Psoas muscle (tissue), 8 donors: ENCODE measurements around the gene CLCNKA. TPM values are rescaled to one million over a fixed set of nuclear protein-coding genes. Genes with fewer than 3 reads are reported as not detected.
"Not testable (repeated sequence)": the region's sequence is repeated elsewhere in the genome, so short reads cannot be mapped to it uniquely, and the experiment has no call there.

Source experiments
- ATAC-seq, 4 donors: fragments of 200-7000 bp; cut with Tn5 transposase; one replicate each; pipeline ENCODE4 v1.9.1; 2020; ENCODE audit warnings: moderate library complexity in 3 of 4, mild to moderate bottlenecking in 2 of 4
- DNase-seq, 2 donors: peaks; one replicate each; pipeline ENCODE4 v3.0.0-alpha.2; 2020
- H3K27ac ChIP-seq: fragments of 200-600 bp; one replicate; pipeline ENCODE4 v1.8.0; 2022
- H3K27me3 ChIP-seq, 3 donors: fragments of 200-600 bp in 1 of 3; one replicate each; pipeline versions ENCODE4 v1.6.1 to v1.8.0; 2013 to 2022; ENCODE audit warnings: low read length in 2 of 3, mild to moderate bottlenecking in 2 of 3, moderate library complexity in 1 of 3; ENCODE audit not compliant: insufficient read depth in 3 of 3
- H3K36me3 ChIP-seq, 2 donors: fragments of 200-600 bp in 1 of 2; one replicate each; pipeline versions ENCODE4 v1.6.1 to v1.8.0; 2013 to 2022; ENCODE audit warnings: low read depth in 1 of 2, mild to moderate bottlenecking in 1 of 2, moderate library complexity in 1 of 2; ENCODE audit not compliant: insufficient read depth in 1 of 2
- H3K4me1 ChIP-seq: fragments of 200-600 bp; one replicate; pipeline ENCODE4 v1.8.0; 2022
- H3K4me3 ChIP-seq: fragments of 200-600 bp; one replicate; pipeline ENCODE4 v1.8.0; 2022; ENCODE audit warnings: mild to moderate bottlenecking
- H3K9me3 ChIP-seq: fragments of 200-600 bp; one replicate; pipeline ENCODE4 v1.8.0; 2022
- WGBS, 3 donors: extraction: QIAGEN DNeasy Blood & Tissue Kit; methylation state at CpG; one replicate each; pipeline versions ENCODE4 v1.1.6 to v1.1.7; 2013; 5-methylcytosine and 5-hydroxymethylcytosine counted together
- intact Hi-C, 2 donors: fragments of 100-400 bp; cut with DNase I; formaldehyde crosslinking; loops; one replicate each; pipeline versions ENCODE4 v1.11.0 to v1.14.2; 2022
- polyA plus RNA-seq, 3 donors: library from polyadenylated mRNA; stranded (reverse); fragments of 200-250 nt; gene quantifications; one replicate each; pipeline ENCODE4 v1.2.3, GENCODE V29; 2013
- total RNA-seq, 4 donors: library from RNA; stranded (reverse); fragmentation: NEBNext Ultra II Directional in 2 of 4; extraction: Animal tissue kit (Norgen Biotek cat#: 25700) in 2 of 4; gene quantifications; one replicate each; pipeline versions ENCODE4 v1.2.1 to v1.2.4, GENCODE V29; 2021 to 2023
- TF ChIP-seq, protein P1 (sequence below): fragments of 200-600 bp; IDR thresholded peaks from one replicate; pipeline ENCODE4 v1.8.0; 2022; ENCODE audit warnings: antibody characterized with exemption
- donor health status: healthy with polysubstance abuse.
- donor health status: DM: no; HTN: no; CAD: no; lungs with moderate emphysema.
- donor health status: Bipolar disorder and iron deficiency.
- donor health status: healthy.
- donor health status: DM: yes; HTN: yes; CAD: no.
- donor health status: DM: no; HTN: no; CAD: no.
- donor health status: DM: no; HTN: no; CAD: no.
- donor health status: DM: yes; HTN: yes; CAD: no.

The CLCNKA gene
- total and polyA plus RNA-seq, 7 donors, result 0.30 to 2.2 (median 1.2) TPM

- TF ChIP-seq, protein P1, sequence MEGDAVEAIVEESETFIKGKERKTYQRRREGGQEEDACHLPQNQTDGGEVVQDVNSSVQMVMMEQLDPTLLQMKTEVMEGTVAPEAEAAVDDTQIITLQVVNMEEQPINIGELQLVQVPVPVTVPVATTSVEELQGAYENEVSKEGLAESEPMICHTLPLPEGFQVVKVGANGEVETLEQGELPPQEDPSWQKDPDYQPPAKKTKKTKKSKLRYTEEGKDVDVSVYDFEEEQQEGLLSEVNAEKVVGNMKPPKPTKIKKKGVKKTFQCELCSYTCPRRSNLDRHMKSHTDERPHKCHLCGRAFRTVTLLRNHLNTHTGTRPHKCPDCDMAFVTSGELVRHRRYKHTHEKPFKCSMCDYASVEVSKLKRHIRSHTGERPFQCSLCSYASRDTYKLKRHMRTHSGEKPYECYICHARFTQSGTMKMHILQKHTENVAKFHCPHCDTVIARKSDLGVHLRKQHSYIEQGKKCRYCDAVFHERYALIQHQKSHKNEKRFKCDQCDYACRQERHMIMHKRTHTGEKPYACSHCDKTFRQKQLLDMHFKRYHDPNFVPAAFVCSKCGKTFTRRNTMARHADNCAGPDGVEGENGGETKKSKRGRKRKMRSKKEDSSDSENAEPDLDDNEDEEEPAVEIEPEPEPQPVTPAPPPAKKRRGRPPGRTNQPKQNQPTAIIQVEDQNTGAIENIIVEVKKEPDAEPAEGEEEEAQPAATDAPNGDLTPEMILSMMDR, result no peak
- Histone ChIP-seq H3K36me3 (no peaks in the 10 kb centered on the region), H3K9me3 (no peaks in the 10 kb centered on the region), H3K4me3 (no peak overlapping the region), H3K27ac (no peak overlapping the region), H3K27me3 (no peaks in the 10 kb centered on the region), H3K4me1 (no peaks in the 10 kb centered on the region)
- intact Hi-C loops, result no loop called here
- ATAC-seq (no peak), DNase-seq (no peak)
- WGBS, 3 donors, result 83 to 94% (median 90%) methylated on average over 4 of the region's 4 CpGs
Observed at GRCh38 chr1:16038620-16038912, 16.7 kb downstream of the CLCNKA start.

DNA sequence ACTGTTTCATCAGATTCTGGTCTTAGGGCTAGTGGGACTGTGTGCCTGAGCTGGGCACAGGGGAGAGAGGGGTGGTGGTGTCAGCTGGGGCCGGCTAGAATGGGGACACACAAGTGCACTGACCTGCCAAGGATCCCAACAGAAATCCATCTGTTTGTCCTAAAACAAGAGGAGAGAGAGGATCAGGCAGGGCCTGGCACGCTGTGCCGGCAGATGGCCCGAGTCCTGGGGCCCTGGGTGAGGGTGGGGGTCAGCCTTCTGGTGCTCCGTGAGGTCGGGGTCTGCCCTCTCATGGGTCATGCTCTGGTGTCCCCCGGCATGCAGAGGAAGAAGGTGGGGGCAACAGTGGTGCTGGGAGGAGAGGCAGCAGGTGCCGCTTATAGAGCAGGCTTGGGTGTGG lies 18.0 kb downstream of the CLCNKA start:
- DNase-seq, H3K27ac ChIP-seq, intact Hi-C loops, H3K9me3 ChIP-seq, ATAC-seq, H3K27me3 ChIP-seq, H3K36me3 ChIP-seq, H3K4me3 ChIP-seq, H3K4me1 ChIP-seq: not testable (repeated sequence)
- WGBS, 3 donors, result 43 to 51% (median 51%) methylated on average over 6 to 8 of the region's 8 CpGs

- DNase-seq (no peak), ATAC-seq (no peak)
- WGBS, 3 donors, result 66 to 93% (median 91%) methylated on average over 8 of the region's 8 CpGs
- intact Hi-C loops, result loop anchor here in 1 of 2 donors (1.0 kb wide), 1 partner anchor 21 kb away; no protein-coding TSS in a partner anchor
- Histone ChIP-seq H3K27ac (no peak overlapping the region), H3K9me3 (no peaks in the 10 kb centered on the region), H3K36me3 (no peaks in the 10 kb centered on the region), H3K27me3 (no peaks in the 10 kb centered on the region), H3K4me1 (no peaks in the 10 kb centered on the region), H3K4me3 (no peak overlapping the region)
- TF ChIP-seq, protein P1, result no peak
Observed at GRCh38 chr1:16041200-16041599, 19.4 kb downstream of the CLCNKA start.

- Histone ChIP-seq H3K4me1 (no peaks in the 10 kb centered on the region), H3K9me3 (no peaks in the 10 kb centered on the region), H3K27me3 (no peaks in the 10 kb centered on the region), H3K36me3 (no peaks in the 10 kb centered on the region), H3K4me3 (no peak overlapping the region), H3K27ac (no peak overlapping the region)
- intact Hi-C loops, result no loop called here
- no peak for DNase-seq
- TF ChIP-seq, protein P1, result no peak
- WGBS, 3 donors, result 78 to 88% (median 80%) methylated on average over 9 of the region's 9 CpGs
- peak in 1 of 4 donors; percentile 29 for ATAC-seq
Observed at GRCh38 chr1:16042096-16042495, 20.3 kb downstream of the CLCNKA start.

GRCh38 chr1:16042654-16043053 lies 20.8 kb downstream of the CLCNKA start:
- H3K27ac ChIP-seq, H3K9me3 ChIP-seq, H3K27me3 ChIP-seq, intact Hi-C loops, H3K36me3 ChIP-seq, DNase-seq, H3K4me1 ChIP-seq, H3K4me3 ChIP-seq: not testable (repeated sequence)
- WGBS, 3 donors, result 78 to 86% (median 80%) methylated on average over 8 to 9 of the region's 9 CpGs
- peak in 3 of 4 donors; percentile 38 to 51 (median 49) for ATAC-seq

- DNase-seq, result no peak
- H3K27me3 ChIP-seq, result no peaks in the 10 kb centered on the region
- ATAC-seq, result no peak
- no peaks in the 10 kb centered on the region for H3K36me3 ChIP-seq
- no peaks in the 10 kb centered on the region for H3K9me3 ChIP-seq
- intact Hi-C loops, result no loop called here
- 74 to 83% (median 80%) methylated on average over 7 of the region's 7 CpGs for WGBS, 3 donors
- H3K27ac ChIP-seq, result no peak within 1 kb of the TSS
- TF ChIP-seq, protein P1, result no peak
- H3K4me3 ChIP-seq, result no peak within 1 kb of the TSS
- peaks cover under 1% of the 10 kb centered on the region for H3K4me1 ChIP-seq
Observed at GRCh38 chr1:16043521-16043920, 21.7 kb downstream of the CLCNKA start, which contains the start of gene CLCNKB. Gene CLCNKB, plus strand, starts transcription at chr1:16043782. Its CDS starts 711 bp downstream, at chr1:16044493.
